IPS-NIHi11 (cell line): Measurements from ENCODE around the gene TBL2.
"Not testable (repeated sequence)": the region's sequence is repeated elsewhere in the genome, so short reads cannot be mapped to it uniquely, and the experiment has no call there.

Experiments
- DNase-seq: peaks from one replicate; pipeline ENCODE4 v3.0.0; 2012; ENCODE audit warnings: mixed read lengths, low spot score

TBL2 gene

DNA sequence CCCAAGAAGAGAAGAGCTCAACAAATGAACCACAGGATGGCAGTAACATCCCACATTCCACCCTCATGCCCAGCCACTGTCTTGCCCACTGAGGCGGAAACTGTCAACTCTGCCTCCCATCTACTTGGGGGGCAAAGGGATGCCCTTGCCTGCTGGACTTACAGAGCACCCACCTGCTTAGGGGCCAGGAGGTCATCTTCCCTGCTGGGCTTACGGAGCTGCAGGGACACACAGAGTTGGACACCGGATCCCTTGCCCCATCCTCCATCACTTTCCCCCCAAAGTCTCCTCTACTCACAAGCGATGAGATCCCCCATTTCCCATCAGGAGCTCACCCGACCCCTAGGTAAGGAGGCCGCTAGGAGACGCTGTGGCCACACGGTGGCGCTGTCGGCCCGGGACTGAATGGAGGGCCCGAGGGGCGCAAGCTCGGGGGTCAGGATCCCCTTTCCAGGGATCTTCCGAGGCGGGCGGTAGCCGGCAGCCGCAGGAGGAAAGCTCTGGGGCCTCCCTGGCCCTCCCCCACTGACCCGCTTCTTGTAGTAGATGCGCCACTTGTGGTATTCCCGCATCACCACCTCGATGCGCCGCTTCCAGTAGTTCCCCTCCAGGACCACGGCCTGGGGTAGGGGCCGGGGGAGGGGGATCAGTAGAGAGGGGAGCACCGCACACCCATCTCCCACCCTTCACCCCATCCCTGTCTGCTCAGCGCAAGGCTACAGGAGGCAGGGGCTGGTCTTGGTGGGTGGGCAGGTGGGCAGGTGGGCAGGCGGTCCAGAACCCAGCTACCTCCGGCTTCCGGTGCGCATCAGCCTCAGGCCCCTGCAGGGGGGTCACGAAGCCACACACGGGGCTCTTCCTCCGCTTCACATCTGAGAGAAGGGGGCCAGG lies 28.7 kb upstream of the TBL2 start:
- DNase-seq: peak; percentile 95

DNA sequence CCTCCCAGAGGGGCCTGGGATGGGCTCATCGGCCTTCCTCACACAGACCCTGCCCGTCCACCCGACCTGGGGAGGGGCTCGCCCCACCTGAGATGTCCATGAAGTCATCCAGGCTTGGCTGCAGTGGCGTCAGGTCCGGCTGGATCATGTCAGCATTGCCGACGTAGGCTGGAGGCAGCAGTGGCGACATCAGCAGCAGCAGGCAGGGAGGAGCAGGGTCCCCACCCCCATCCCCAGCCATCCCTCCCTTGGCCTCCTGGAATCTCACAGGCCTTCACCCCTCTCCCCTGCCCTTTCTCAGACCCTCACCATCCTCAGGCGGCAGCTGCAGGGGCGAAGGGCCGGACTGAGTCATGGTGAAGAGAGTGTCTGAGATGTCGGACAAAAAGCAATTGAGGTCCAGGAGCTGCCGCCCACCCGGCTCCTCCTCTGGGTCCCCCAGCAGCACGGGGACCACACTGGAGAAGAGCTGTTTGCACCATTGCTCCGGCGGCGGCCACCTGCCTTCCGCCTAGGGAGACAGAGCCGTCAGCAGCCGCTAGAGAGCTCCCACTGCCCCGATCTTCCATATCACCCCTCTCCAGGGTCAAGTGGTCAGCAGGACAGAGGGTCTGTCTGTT lies 27.3 kb upstream of the TBL2 start:
- DNase-seq: no peak

DNA sequence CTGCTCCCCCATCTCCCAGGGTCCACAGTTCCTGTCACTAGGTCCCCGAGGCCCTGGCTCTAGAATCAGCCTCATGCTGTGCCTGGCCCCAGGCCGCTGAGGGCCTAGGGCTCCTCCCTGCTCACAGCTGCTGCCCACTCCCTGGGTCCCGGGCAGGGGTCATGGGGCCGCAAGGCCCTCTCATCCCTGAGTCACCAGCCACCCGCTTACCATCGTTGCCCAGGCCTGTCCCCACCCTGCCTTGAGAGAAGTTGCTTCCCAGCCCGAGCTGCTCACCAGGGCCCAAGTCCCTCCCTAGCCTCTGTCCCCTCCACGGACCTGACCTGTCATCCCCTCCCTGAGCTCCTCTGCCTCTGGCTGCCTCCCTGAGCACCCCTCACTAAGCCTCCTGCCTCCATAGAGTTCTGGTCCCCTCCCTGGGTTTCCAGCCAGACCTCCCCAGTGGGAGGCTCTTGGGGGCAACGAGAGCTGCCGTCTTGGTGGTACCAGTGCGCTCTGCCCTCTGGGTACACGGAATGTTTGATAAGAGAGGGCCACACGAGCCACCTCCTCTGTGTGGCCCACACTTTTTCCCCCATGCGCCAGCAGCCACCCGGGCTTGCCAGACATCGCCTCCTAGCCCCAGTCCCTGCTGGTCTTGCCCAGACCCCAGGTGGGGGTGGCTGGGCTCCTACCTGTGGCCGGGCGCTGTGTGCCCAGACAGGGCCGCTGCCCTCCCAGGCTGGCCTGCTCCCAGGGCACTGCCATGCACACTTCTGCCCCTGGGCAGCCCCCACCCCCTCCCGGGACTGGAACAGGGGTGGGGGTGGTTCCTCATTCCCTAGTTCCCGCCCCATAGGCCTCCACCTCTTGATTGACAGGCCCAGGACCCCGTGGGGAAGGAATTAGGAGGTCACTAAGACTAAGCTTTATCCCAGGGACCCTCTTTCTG lies 24.6 kb upstream of the TBL2 start:
- peak; percentile 64 for DNase-seq

DNA sequence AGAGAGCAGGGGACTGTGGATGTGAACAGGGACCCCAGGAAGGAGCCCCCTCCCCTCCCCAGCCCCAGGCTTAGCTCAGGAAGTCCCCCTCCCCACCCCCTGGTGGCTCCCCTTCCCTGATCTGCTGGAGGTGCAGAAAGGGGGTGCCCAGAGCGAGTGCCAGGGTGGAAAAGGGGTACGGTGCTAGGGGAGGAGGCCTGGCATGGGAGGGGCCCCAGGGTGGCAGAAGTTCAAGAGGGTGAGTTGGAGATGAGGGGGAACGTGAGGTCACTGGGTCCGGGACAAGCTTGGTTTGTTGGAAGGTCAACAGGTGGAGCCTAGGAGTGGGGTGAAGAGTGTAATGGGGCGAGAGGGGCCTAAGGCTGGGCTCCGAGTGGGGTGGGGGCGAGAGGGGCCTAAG lies 21.5 kb upstream of the TBL2 start:
- no peak for DNase-seq

DNA sequence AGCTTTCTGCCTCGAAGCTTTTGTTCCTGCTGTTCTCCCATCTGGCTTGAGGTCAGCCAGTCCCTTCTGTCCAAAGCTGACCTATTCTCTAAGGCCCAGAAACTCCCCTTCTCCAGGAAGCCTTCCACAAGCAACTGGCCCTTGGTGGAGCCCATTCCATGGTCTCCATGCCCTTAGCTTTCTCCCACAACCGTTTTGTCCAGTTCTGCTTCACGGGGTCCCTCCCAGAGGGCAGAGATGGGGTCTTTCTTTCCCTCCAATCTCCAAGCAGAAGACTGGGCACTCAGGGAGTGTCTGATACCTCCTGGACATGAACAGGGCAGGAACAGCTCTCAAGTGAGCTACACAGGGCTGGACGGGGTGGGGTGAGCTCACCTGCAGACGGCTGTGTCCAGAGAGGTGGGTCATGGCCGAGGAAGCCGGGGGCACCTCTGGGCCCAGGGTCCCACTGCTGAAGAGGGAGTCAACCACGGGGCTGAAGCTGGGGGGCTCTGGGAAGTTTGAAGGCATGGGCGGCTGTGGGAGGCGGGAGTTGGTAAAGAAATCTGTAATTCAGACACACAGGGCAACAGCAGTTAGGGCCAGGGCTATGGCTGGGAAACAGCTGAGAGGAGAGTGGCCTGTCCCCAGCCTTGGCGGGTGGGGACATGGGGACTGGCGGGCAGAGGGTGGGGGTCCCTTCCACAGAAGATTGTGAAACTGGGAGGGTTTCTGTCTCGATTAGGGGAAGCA lies 20.9 kb upstream of the TBL2 start:
- no peak for DNase-seq

DNA sequence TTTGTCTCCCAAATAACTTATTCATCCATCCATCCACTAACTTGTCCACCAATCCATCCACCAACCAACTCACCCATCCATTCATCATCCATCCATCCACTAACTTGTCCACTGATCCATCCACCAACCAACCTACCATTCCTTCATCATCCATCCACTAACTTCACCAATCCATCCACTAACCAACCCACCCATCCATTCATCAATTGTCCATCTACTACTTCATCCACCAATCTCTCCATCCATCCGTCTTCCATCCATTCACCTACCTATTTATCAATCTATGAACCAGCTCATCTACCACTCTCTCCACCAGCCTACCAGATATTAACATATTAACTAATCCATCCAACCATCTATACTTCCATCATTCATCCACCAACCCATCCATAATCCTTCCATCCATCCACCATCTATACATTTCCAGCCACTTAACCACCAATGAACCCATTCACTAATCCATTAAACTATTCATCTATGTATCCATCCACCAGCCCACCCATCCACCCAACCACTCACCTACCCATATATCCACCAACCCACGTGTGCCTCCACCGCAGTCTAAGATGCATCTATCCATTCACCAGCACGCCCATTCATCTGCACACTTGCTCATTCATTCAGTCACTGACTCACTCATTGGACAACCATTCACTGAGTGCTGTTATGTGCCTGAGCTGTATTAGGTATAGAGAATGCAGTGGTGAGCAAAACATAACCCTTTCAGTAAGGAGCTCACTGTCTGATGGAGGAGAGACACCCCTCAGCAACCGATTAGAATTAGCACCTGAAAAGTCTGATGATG lies 19.8 kb upstream of the TBL2 start:
- DNase-seq: no peak

DNA sequence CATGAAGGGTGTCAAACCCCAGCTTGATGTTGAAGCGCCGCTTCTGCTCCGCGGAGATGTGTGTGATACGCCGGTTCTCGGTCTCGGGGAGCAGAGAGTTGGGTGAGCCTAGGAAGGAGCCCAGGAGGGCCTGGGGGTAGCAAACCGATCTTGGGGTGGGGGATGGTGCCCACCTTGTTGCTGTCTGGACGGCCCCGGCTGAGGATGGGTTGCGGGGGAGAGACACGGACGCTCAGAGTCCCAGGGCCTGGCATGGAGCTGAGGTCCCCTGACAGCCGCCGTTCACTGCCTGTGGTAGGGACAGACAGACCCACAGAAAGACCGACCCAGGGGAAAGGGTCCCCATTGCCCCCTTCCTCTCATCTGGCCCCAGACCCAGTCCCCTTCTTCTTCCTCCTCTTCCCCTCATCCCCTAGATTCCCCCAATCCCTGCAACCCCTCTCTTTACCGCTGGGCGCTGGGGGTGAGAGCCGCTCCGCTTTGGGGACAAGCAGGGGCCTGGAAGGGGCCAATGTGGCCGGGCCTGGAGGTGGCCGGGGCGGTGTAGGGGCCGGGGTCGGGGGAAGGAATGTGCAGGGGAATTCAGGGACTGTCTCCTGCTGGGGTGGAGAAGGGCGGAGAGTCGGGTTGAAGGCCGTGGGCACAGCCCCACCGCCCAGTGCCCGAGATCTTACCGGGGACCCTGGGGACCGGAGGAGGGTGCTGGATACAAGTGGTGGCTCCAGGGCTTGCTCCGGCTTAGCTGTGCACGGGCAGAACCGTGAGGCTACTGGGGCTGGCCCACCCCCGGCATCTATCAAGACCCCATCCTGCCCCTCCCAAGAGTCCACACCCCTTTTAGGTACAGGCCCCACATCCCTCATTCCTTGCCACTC lies 18.0 kb upstream of the TBL2 start:
- DNase-seq: no peak

DNA sequence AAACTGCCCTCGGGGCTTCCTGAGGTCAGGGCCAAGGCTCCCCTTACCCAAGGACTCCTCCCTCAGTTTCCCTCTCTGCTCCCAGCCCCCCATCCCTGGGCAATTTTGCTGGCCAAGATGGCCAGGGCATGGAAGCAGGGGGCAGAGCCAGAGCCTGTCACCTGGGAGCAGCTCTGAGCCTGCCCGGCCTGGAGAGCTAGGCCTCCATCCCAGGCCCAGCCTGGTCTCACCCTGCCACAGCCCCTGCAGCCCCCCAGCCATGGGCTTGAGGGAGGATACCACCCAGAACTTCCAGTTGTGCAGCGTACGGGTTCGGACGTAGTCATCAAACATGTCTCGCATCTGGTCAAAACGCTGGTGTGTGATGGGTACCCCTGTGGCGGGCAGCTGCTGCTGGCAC lies 17.0 kb upstream of the TBL2 start:
- DNase-seq: no peak

DNA sequence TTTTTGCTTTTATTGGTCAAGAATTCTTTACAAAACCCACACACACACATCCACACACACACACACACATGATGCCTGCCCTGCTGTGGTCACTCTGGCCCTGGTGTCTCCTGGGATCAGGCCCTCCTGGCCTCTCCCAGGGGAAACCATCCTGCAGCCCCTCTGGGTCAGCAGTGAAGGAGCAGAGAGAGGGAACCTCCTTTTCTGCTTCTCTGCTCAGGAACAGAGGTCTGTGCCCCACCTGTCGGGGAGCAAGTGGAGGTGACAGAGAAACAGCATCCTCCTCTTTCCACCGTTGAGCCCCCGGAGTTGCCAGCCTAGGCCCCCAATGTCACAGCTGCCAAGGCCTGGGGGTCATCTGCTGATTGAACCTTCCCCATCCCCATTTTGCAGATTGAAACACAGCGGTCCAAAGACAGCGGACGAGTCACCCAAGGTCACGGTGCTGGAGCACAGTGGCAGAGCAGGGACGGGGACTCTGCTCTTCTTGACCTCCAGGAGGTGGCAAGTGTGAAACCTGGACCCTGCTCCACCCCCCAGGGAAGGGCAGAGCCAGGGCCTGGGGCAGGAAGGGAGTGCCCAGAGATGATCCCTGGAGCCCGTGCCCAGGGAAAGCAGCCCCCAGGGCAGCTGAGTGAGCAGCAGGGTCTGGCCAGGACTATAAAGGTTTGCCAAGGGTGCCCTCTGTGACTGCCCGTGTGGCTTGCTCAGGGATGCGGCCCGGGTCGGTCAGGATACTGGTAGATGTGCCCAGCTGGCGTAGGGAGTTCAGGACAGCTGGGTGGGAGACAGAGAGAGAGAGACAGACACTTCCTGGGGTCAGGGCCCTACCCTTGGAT lies 15.0 kb upstream of the TBL2 start:
- no peak for DNase-seq

DNA sequence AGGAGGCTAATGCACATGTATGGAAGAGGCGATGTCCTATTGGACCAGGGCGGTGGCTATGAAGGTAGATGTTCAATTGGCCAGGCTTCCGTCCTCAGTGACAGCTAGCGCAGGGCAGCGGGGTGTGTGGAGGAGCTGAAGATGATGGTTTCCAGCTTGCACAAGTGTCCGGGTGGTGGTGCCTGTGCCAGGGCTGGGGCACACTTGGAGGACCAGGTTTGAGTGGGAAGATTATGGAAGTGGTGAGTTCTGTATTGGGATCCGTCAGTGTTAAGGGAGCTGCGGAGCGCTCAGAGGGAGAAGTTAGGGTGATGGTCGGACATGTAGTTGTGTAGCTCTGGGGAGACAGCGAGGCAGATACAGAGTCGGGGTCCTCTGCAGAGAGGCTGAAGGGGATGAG lies 8.5 kb upstream of the TBL2 start:
- DNase-seq: no peak

DNA sequence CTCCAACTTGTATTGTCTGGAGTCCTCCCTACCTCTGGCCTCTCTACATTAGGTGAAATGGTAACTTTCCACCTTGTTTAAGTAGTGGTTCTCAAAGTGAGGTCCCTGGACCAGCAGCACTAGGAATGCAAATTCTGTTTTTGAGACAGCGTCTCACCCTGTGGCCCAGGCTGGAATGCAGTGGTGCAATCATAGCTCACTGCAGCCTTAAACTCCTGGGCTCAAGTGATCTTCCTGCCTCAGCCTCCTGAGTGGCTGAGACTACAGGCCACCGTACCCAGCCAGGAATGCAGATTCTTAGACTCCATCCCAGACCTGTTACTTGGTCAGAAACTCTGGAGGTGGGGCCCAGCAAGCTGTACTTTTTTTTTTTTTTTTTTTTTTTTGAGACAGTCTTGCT lies 6.8 kb upstream of the TBL2 start:
- no peak for DNase-seq

DNA sequence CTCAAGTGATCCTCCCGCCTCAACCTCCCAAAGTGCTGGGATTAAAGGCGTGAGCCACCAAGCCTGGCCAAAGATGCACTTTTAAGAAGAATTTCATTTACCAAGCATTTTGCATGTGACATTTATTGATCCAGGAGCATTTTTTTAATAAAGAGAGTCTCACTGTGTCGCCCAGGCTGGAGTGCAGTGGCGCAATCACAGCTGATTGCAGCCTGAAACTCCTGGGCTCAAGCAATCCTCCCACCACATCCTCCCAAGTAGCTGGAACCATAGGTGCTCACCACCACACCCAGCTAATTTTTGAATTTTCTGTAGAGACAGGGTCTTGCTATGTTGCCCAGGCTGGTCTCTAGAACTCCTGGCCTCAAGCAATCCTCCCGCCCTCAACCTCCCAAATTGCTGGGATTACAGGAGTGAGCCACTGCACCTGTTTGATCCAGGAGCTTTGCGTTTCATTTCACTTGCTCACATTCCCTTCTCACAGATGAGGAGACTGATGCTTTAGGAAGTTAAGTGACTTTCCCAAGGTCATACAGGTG lies 4.4 kb upstream of the TBL2 start:
- DNase-seq: no peak

DNA sequence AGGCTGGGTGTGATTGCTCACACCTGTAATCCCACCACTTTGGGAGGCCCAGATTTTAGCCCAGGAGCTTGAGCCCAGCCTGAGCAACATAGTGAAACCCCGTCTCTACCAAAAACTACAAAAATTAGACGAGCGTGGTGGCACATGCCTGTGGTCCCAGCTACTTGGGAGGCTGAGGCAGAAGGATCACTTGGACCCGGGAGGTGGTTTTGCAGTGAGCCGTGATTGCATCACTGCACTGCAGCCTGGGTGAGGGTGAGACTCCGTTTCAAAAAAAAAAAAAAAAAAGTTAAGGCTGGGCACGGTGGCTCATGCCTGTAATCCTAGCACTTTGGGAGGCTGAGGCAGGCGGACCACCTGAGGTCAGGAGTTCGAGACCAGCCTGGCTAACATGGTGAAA lies 2.6 kb upstream of the TBL2 start:
- DNase-seq: not testable (repeated sequence)

DNA sequence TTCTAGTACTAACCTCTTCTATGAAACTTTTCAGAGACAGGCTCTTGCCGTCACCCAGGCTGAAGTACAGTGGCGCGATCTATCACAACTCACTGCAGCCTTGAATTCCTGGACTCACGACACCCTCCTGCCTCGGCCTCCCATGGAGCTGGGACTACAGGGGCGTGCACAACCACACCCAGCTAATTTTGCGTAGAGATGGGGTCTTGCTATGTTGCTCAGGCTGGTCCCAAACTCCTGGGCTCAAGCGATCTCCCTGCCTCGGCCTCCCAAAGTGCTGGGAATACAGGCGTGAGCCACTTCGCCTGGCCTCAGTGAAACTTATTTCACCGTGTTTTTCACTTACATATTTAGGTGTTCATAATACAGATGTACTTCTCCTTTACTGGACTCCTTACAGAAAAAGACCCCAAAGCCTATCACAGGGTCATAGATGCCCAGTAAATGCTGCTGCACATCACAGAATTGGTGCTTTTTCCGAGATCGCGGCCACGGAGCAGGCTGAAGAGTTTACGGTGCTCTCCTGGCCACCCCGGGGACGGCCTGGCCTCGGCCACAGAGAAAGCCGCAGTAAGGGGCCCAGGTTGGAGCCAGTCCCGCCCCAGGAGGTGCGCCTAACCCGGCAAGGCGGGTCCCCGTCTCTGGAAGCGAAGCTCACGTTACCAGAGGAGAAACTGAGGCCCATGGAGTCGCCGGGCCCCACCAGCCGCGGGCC lies 595 bp downstream of the TBL2 start:
- DNase-seq: no peak

DNA sequence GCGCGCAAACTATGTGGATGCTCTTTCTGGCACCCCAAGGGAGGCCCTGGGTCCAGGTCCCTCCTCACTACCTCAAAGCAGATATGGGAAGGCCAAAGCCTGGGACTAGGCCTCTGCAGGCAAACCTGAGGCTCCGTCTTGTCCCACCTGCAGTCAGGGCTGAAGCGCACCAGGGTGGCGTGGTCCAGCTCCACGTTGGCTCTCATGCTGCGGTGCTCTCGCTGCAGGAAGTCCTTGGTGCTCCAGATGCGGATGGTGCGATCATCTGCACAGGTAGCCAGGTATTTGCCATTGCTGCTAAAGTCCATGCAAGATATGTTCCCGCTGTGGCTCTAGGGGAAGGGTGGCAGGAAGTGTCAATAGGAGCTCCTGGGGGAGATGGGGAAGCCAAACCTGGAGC lies 4.6 kb downstream of the TBL2 start:
- no peak for DNase-seq

DNA sequence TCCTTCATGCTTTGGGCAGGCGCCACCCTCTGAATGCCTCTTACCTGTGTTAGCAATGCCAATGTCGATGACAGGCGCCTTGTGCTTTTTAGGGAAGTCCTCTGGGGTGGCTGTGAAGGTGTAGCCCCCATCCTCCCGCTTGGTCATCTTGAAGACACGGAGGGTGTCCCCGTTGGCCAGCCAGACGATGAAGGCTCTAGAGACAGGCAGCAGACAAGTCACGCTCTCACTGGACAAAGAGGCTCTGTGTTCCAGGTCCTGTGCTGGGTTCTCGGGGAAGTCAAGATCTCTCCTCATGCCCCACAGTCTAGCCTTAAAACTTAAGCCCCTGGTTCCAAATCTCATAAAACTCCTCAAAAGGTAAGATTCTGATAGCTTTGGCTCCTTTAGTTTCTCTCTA lies 5.1 kb downstream of the TBL2 start:
- DNase-seq: no peak

DNA sequence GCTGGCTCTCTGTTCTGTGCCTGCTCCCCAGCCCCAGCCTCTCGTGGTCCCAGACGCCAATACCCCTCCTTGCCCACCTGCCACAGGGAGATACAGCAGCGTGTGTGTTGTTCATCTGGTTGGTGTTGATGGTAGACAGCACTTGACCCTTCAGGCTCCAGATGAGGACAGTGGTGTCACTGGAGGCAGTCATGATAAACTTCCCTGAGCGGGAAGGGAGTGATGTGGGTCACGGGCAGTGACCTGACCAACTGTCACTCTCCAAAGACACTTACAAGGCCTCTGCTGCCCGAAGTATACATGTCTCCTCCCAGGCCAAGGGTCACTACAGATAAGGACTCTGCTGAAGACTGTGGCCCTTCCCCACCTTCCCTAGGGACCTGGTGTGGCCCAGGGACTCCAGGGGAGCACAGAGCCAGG lies 5.6 kb downstream of the TBL2 start:
- no peak for DNase-seq

DNA sequence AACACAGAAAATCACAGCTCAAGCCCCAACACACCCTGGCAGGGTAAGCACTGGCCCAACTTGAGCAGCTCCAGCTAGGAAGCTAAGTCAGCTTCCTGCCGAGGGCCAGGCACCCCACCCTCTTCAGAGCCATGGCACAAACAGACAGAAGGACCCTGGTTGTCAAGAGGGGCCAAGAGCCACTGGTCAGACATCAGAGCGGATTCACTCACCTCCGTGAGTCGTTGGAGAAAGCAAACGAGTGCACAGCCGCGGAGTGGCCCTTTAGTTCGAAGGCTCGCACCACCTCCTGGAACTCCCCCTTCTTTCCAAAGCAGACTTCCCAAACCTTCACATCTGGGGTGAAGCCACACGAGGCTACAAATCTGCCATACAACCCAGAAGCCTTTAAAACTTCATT lies 7.4 kb downstream of the TBL2 start:
- DNase-seq: no peak
